Keratinocyte (primary cell): ENCODE results near the gene TMEM204. TPM values are rescaled to one million over a fixed set of nuclear protein-coding genes. Genes with fewer than 3 reads are reported as not detected.

ENCODE experiments used
- DNase-seq: peaks from one replicate; pipeline ENCODE4 v3.0.0-alpha.2; 2011; ENCODE audit warnings: low read depth, missing footprints, low spot score
- FAIRE-seq: peaks from 2 replicates; lab custom pipeline; 2011; peaks lifted over from hg19 to GRCh38; lab: Jason Lieb, UNC
- H2AFZ ChIP-seq: 2 replicates; pipeline ENCODE4 v1.6.0; 2012; ENCODE audit warnings: low read length, control low read depth, inconsistent platforms; ENCODE audit not compliant: control insufficient read depth
- H3K27ac ChIP-seq: 2 replicates; pipeline ENCODE4 v1.5.1; 2011; ENCODE audit warnings: low read length; ENCODE audit not compliant: control insufficient read depth, insufficient read depth
- H3K27me3 ChIP-seq: 3 replicates; pipeline ENCODE4 v1.6.0; 2011; ENCODE audit warnings: low read length; ENCODE audit not compliant: control insufficient read depth, insufficient read depth; ENCODE audit errors: extremely low read depth
- H3K36me3 ChIP-seq, 2 experiments: 2 replicates in 1 of 2; 3 replicates in 1 of 2; pipeline ENCODE4 v1.5.1; 2011; ENCODE audit warnings: low read length in 2 of 2, mild to moderate bottlenecking in 1 of 2; ENCODE audit not compliant: control insufficient read depth in 2 of 2, insufficient read depth in 2 of 2; ENCODE audit errors: extremely low read depth in 1 of 2
- H3K4me1 ChIP-seq: 3 replicates; pipeline ENCODE4 v1.5.1; 2011; ENCODE audit warnings: low read length; ENCODE audit not compliant: control insufficient read depth, insufficient read depth; ENCODE audit errors: extremely low read depth
- H3K4me2 ChIP-seq: 3 replicates; pipeline ENCODE4 v1.6.0; 2011; ENCODE audit warnings: low read depth, low read length; ENCODE audit not compliant: control insufficient read depth, insufficient read depth; ENCODE audit errors: extremely low read depth
- H3K4me3 ChIP-seq, 3 experiments: fragments of 200-600 bp in 1 of 3; sonication (generic) in 1 of 3; 2 replicates in 2 of 3; 3 replicates in 1 of 3; pipeline ENCODE4 v1.5.1; 2011 to 2016; ENCODE audit warnings: low read length in 3 of 3, mild to moderate bottlenecking in 3 of 3, control low read depth in 2 of 3, inconsistent platforms in 1 of 3, low read depth in 1 of 3, mixed read lengths in 1 of 3, mixed run types in 1 of 3, moderate library complexity in 1 of 3; ENCODE audit not compliant: control insufficient read depth in 2 of 3, insufficient read depth in 2 of 3; ENCODE audit errors: extremely low read depth in 1 of 3
- H3K79me2 ChIP-seq: 2 replicates; pipeline ENCODE4 v1.6.0; 2012; ENCODE audit warnings: low read length; ENCODE audit not compliant: control insufficient read depth, insufficient read depth
- H3K9ac ChIP-seq: 3 replicates; pipeline ENCODE4 v1.6.0; 2011; ENCODE audit warnings: low read length; ENCODE audit not compliant: control insufficient read depth, insufficient read depth; ENCODE audit errors: extremely low read depth
- H3K9me1 ChIP-seq: 3 replicates; pipeline ENCODE4 v1.6.0; 2011; ENCODE audit warnings: low read length; ENCODE audit not compliant: control insufficient read depth, insufficient read depth; ENCODE audit errors: extremely low read depth
- H3K9me3 ChIP-seq: 2 replicates; pipeline ENCODE4 v1.5.1; 2012; ENCODE audit warnings: low read depth, low read length; ENCODE audit not compliant: control insufficient read depth
- H4K20me1 ChIP-seq: 3 replicates; pipeline ENCODE4 v1.6.0; 2011; ENCODE audit warnings: low read length; ENCODE audit not compliant: control insufficient read depth, insufficient read depth; ENCODE audit errors: extremely low read depth
- EZH2 ChIP-seq: IDR thresholded peaks from one replicate; pipeline ENCODE4 v1.6.1; 2012; ENCODE audit warnings: inconsistent platforms, mild to moderate bottlenecking, low read length, moderate library complexity
- dilution Hi-C: fragments of 300-500 bp; cut with MboI; formaldehyde crosslinking; loops from one replicate; pipeline ENCODE4 v1.7.0; 2020; ENCODE audit warnings: low sequenced_read_pairs; ENCODE audit not compliant: extremely low pct_ligation_motif_present
- polyA plus RNA-seq, 5 experiments: library from polyadenylated mRNA; depleted of rRNA in 3 of 5; stranded (reverse) in 3 of 5; stranded (forward) in 1 of 5; unstranded in 1 of 5; fragments of >200 nt; gene quantifications; 1 replicate in 1 of 5; 2 replicates in 3 of 5; 3 replicates in 1 of 5; pipeline versions ENCODE4 v1.2.1 to v1.2.3, GENCODE V29; 2011 to 2012; ENCODE audit warnings: missing spikeins in 2 of 5, low read depth in 1 of 5, low replicate concordance in 1 of 5
- TF ChIP-seq, protein P1 (sequence below), 3 experiments: IDR thresholded peaks in 1 of 3; conservative IDR thresholded peaks in 1 of 3; optimal IDR thresholded peaks in 1 of 3; 2 replicates in 2 of 3; 3 replicates in 1 of 3; pipeline versions ENCODE3 to v1.5.1; 2011; ENCODE audit warnings: low read length in 3 of 3, mild to moderate bottlenecking in 3 of 3, moderate library complexity in 2 of 3, control low read depth in 1 of 3, inconsistent platforms in 1 of 3; ENCODE audit not compliant: insufficient read depth in 2 of 3; ENCODE audit errors: extremely low read depth in 1 of 3

Gene TMEM204
- polyA plus RNA-seq, 1 donor (not counting 4 experiments of a cell fraction or from before 2014, with no cell fraction given) = 1.0 TPM

GRCh38 chr16:1550696-1551095 lies 17.2 kb downstream of the TMEM204 start:
- H3K36me3 ChIP-seq = peaks cover 0 to 2% of the 10 kb centered on the region in 2 experiments
- no peaks in the 10 kb centered on the region for H3K27me3 ChIP-seq
- TF ChIP-seq EZH2 = no peak
- TF ChIP-seq, protein P1, sequence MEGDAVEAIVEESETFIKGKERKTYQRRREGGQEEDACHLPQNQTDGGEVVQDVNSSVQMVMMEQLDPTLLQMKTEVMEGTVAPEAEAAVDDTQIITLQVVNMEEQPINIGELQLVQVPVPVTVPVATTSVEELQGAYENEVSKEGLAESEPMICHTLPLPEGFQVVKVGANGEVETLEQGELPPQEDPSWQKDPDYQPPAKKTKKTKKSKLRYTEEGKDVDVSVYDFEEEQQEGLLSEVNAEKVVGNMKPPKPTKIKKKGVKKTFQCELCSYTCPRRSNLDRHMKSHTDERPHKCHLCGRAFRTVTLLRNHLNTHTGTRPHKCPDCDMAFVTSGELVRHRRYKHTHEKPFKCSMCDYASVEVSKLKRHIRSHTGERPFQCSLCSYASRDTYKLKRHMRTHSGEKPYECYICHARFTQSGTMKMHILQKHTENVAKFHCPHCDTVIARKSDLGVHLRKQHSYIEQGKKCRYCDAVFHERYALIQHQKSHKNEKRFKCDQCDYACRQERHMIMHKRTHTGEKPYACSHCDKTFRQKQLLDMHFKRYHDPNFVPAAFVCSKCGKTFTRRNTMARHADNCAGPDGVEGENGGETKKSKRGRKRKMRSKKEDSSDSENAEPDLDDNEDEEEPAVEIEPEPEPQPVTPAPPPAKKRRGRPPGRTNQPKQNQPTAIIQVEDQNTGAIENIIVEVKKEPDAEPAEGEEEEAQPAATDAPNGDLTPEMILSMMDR (optimal IDR thresholded peaks at IDR 0.05 in 1 of 3, IDR thresholded peaks at IDR 0.05 in 1 of 3, conservative IDR thresholded peaks at IDR 0.05 in 1 of 3; ENCODE audit: extremely low read depth in 1 of 3, insufficient read depth in 2 of 3, low read length in 3 of 3) = no peak
- DNase-seq (no peak), FAIRE-seq (no peak)
- no peak overlapping the region for H3K27ac ChIP-seq
- H3K9ac ChIP-seq = no peak overlapping the region
- H3K4me3 ChIP-seq = no peak overlapping the region
- no peaks in the 10 kb centered on the region for H3K79me2 ChIP-seq
- H3K4me1 ChIP-seq = peaks cover 16% of the 10 kb centered on the region
- peaks cover 2% of the 10 kb centered on the region for H3K9me1 ChIP-seq
- dilution Hi-C loops = no loop called here
- no peak overlapping the region for H2AFZ ChIP-seq
- no peaks in the 10 kb centered on the region for H4K20me1 ChIP-seq
- H3K9me3 ChIP-seq = no peaks in the 10 kb centered on the region
- no peak overlapping the region for H3K4me2 ChIP-seq

DNA sequence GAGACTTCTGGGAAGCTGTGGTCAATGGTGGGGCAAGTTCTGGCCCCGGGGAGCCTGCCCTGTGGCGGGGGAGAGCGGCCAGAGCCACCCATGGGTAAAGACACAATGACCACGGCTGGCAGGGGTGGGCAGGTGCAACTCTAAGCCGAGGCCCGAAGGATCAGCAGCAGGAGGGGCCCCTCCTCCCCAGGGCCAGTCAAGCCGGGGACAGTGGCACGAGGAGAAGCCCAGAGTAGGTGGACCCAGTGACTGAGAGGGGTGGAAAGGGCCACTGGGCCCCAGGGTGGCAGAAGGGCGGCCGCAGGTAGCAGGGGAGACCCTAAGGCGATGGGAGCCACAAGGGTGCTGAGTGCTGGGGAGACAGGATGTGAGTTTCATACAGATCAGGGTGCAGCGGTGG lies 17.7 kb downstream of the TMEM204 start:
- dilution Hi-C loops = no loop called here
- Histone ChIP-seq H3K9me1 (peaks cover 2% of the 10 kb centered on the region), H2AFZ (no peak overlapping the region), H3K9ac (no peak overlapping the region), H3K4me1 (peaks cover 15% of the 10 kb centered on the region), H3K27me3 (no peaks in the 10 kb centered on the region), H4K20me1 (no peaks in the 10 kb centered on the region), H3K4me2 (no peak overlapping the region), H3K4me3 (no peak overlapping the region), H3K27ac (no peak overlapping the region), H3K79me2 (no peaks in the 10 kb centered on the region), H3K9me3 (no peaks in the 10 kb centered on the region), H3K36me3 (peaks cover 0 to 2% of the 10 kb centered on the region in 2 experiments)
- DNase-seq = no peak
- no peak for TF ChIP-seq EZH2
- TF ChIP-seq, protein P1 (optimal IDR thresholded peaks at IDR 0.05 in 1 of 3, IDR thresholded peaks at IDR 0.05 in 1 of 3, conservative IDR thresholded peaks at IDR 0.05 in 1 of 3; ENCODE audit: extremely low read depth in 1 of 3, insufficient read depth in 2 of 3, low read length in 3 of 3) = no peak
- FAIRE-seq = no peak
